ENCODE measurements around the gene RNF215. TPM values are rescaled to one million over a fixed set of nuclear protein-coding genes. Genes with fewer than 3 reads are reported as not detected.
A peak's percentile ranks its signal among the peaks of the same experiment; 100 is the strongest.

RNF215 gene
- total RNA-seq: 10 to 100 TPM; 11.4 to 11.6 TPM

GRCh38 chr22:30386960-30387827, at the start of gene RNF215:
Gene RNF215 (minus strand): TSS chr22:30387411. CDS start chr22:30387313, 98 bp downstream.
- ATAC-seq (ENCODE audit: insufficient number of reproducible peaks, low FRiP score, low read depth) (peak; percentile 83), DNase-seq (ENCODE audit: low spot score) (no peak)
- H3K4me1 ChIP-seq (ENCODE audit: control insufficient read depth in 1 of 2, low read depth in 2 of 2): peaks cover 0 to 15% of the 10 kb centered on the region in 2 donors
- H3K27ac ChIP-seq: peak within 1 kb of the TSS; percentile 27 to 34
- no peaks in the 10 kb centered on the region for H3K27me3 ChIP-seq (replicated peaks; ENCODE audit: insufficient read depth)
- no peaks in the 10 kb centered on the region for H3K9me3 ChIP-seq
- H3K36me3 ChIP-seq: no peaks in the 10 kb centered on the region
- peak; percentile 95 for TF ChIP-seq CTCF (IDR thresholded peaks at IDR 0.05)
- peak within 1 kb of the TSS; percentile 70 for H3K4me3 ChIP-seq

DNA sequence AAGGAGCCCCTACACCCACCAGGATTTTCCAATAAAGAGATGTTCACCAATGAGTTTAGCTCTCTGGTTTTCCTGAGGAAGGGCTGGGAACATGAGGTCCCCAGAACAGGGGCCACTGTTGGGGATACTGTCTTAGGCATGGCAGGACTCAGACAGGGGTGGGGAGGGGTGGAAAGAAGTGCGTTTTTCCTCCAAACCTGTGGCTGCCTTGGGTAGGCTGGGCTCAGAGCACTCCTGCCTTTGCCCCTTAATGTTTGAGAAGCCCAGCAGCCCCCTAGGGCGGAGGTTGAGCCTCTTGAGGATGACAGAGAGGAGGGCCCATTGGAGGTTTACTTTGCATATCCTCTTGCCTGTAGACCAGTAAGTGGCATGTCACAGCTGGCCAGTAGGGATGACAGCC, 49.0 kb upstream of the RNF215 start:
- Histone ChIP-seq H3K27me3 (replicated peaks; ENCODE audit: insufficient read depth) (no peaks in the 10 kb centered on the region), H3K4me1 (ENCODE audit: control insufficient read depth in 1 of 2, low read depth in 2 of 2) (no peaks in the 10 kb centered on the region), H3K9me3 (no peaks in the 10 kb centered on the region), H3K36me3 (no peaks in the 10 kb centered on the region), H3K4me3 (no peak overlapping the region), H3K27ac (no peak overlapping the region)
- ATAC-seq (ENCODE audit: insufficient number of reproducible peaks, low FRiP score, low read depth) (no peak), DNase-seq (ENCODE audit: low spot score) (no peak)
- TF ChIP-seq CTCF (IDR thresholded peaks at IDR 0.05): no peak

- Histone ChIP-seq H3K27me3 (replicated peaks; ENCODE audit: insufficient read depth) (no peaks in the 10 kb centered on the region), H3K9me3 (no peaks in the 10 kb centered on the region), H3K4me1 (ENCODE audit: control insufficient read depth in 1 of 2, low read depth in 2 of 2) (no peaks in the 10 kb centered on the region), H3K27ac (no peak overlapping the region), H3K36me3 (no peaks in the 10 kb centered on the region), H3K4me3 (no peak overlapping the region)
- no peak for TF ChIP-seq CTCF (IDR thresholded peaks at IDR 0.05)
- ATAC-seq (ENCODE audit: insufficient number of reproducible peaks, low FRiP score, low read depth) (no peak), DNase-seq (ENCODE audit: low spot score) (no peak)
Measured at GRCh38 chr22:30435674-30436126, 48.5 kb upstream of the RNF215 start.

DNA sequence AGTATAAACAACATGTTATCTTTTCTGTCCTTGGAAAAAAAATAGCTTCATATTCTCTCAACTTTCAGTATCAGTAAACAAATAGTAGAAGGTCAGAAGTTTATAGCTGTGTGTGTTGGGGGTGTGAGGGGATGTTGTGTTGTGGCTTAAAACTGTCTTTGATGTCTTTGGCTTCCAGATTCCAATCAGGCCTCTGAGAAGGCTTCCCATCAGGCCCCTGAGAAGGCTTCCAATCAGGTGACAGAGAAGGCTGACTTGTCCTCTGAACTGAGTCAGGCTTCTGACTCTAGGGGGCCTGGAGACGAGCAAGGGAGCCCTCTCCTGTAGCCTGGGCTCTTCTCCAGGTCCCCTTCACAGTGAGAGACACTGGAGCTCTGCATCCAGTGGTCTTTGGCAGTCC, 47.6 kb upstream of the RNF215 start:
- DNase-seq (ENCODE audit: low spot score): no peak
- Histone ChIP-seq H3K9me3 (no peaks in the 10 kb centered on the region), H3K36me3 (no peaks in the 10 kb centered on the region), H3K4me3 (no peak overlapping the region), H3K27me3 (replicated peaks; ENCODE audit: insufficient read depth) (no peaks in the 10 kb centered on the region), H3K27ac (no peak overlapping the region), H3K4me1 (ENCODE audit: control insufficient read depth in 1 of 2, low read depth in 2 of 2) (no peaks in the 10 kb centered on the region)
- TF ChIP-seq CTCF (IDR thresholded peaks at IDR 0.05): no peak
- no peak for ATAC-seq (ENCODE audit: insufficient number of reproducible peaks, low FRiP score, low read depth)

- TF ChIP-seq CTCF (IDR thresholded peaks at IDR 0.05): no peak
- H3K4me1 ChIP-seq (ENCODE audit: control insufficient read depth in 1 of 2, low read depth in 2 of 2): no peaks in the 10 kb centered on the region
- DNase-seq (ENCODE audit: low spot score) (no peak), ATAC-seq (ENCODE audit: insufficient number of reproducible peaks, low FRiP score, low read depth) (no peak)
- H3K36me3 ChIP-seq: no peaks in the 10 kb centered on the region
- H3K27ac ChIP-seq: no peak overlapping the region
- no peaks in the 10 kb centered on the region for H3K9me3 ChIP-seq
- H3K27me3 ChIP-seq (replicated peaks; ENCODE audit: insufficient read depth): no peaks in the 10 kb centered on the region
- no peak overlapping the region for H3K4me3 ChIP-seq
Measured at GRCh38 chr22:30433773-30434172, 46.6 kb upstream of the RNF215 start.

Data from thoracic aorta (tissue), 2 donors.